NCI-H1417 (cell line): ENCODE data around the gene MLH3.

Source experiments
- DNase-seq, 3 experiments: peaks; one replicate each; lab custom pipeline; 2025; lab: John Stamatoyannopoulos, UW

The MLH3 gene

DNA sequence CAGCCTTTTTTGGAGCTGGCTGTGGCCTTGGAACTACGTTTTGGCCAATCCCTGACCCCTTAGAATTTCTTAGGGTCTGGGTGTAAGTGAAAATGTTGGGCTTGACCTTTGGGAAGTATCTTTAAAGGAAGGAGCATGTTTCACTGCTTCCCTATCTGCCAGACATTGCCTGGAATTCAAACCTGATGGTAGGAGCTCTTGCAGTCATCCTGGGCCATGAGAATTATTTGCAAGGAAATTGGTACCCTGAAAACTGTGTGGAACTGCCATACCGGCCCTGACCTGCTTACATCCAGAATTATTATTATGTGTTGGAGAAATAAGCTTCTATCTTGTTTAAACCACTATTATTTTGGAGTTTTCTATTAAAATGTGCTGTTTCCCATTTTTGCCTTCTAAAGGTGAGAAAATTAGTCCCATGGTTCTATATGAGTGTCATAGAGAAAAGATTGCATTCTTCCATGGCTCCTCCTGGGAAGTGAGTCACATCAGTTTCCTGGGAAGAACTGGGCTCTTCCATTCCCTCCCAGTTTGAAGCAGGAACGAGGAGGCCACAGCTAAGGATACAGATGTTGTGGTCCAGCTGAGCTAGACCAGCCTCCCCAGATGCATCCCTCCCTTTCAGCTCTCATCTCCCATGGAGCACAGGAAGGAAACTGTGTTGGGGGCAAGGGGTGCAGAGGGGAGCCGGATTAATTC is 86.3 kb downstream of the MLH3 start:
- DNase-seq, result no peak
